ENCODE data around the gene HS2ST1.

Gene HS2ST1

GRCh38 chr1:87140831-87141540, 226.6 kb downstream of the HS2ST1 start:
- DNase-seq (ENCODE audit: low spot score), result peak; percentile 22

GRCh38 chr1:87141556-87141955, 227.1 kb downstream of the HS2ST1 start:
- DNase-seq (ENCODE audit: low spot score), result no peak

- DNase-seq (ENCODE audit: low spot score), result no peak
These were observed 229.1 kb downstream of the HS2ST1 start for GRCh38 chr1:87143413-87144135.

GRCh38 chr1:87144316-87144895, 230.0 kb downstream of the HS2ST1 start:
- no peak for DNase-seq (ENCODE audit: low spot score)

- no peak for DNase-seq (ENCODE audit: low spot score)
These were observed 230.5 kb downstream of the HS2ST1 start for GRCh38 chr1:87144981-87145380.

GRCh38 chr1:87146538-87146937, 232.1 kb downstream of the HS2ST1 start:
- DNase-seq (ENCODE audit: low spot score), result no peak

GRCh38 chr1:87146986-87147385, 232.6 kb downstream of the HS2ST1 start:
- no peak for DNase-seq (ENCODE audit: low spot score)

GRCh38 chr1:87147851-87148250, 233.4 kb downstream of the HS2ST1 start:
- DNase-seq (ENCODE audit: low spot score), result no peak

GRCh38 chr1:87148661-87149060, 234.2 kb downstream of the HS2ST1 start:
- no peak for DNase-seq (ENCODE audit: low spot score)

- peak; percentile 72 for DNase-seq (ENCODE audit: low spot score)
These were observed 235.0 kb downstream of the HS2ST1 start for GRCh38 chr1:87149241-87150041.

- DNase-seq (ENCODE audit: low spot score), result no peak
These were observed 235.7 kb downstream of the HS2ST1 start for GRCh38 chr1:87150143-87150542.

- DNase-seq (ENCODE audit: low spot score), result no peak
These were observed 237.3 kb downstream of the HS2ST1 start for GRCh38 chr1:87151500-87152421.

GRCh38 chr1:87154384-87154783, 239.9 kb downstream of the HS2ST1 start:
- peak; percentile 34 for DNase-seq (ENCODE audit: low spot score)

- DNase-seq (ENCODE audit: low spot score), result no peak
These were observed 240.7 kb downstream of the HS2ST1 start for GRCh38 chr1:87155170-87155569.

- DNase-seq (ENCODE audit: low spot score), result no peak
These were observed 241.2 kb downstream of the HS2ST1 start for GRCh38 chr1:87155648-87156047.

- no peak for DNase-seq (ENCODE audit: low spot score)
These were observed 241.7 kb downstream of the HS2ST1 start for GRCh38 chr1:87156124-87156523.

- no peak for DNase-seq (ENCODE audit: low spot score)
These were observed 245.0 kb downstream of the HS2ST1 start for GRCh38 chr1:87159378-87159915.

Measured in AG20443 (cell line).